ENCODE results near the gene ARID1B. TPM values are rescaled to one million over a fixed set of nuclear protein-coding genes. Genes with fewer than 3 reads are reported as not detected.

The ARID1B gene
- total RNA-seq, 1 experiment from 2014 or later = 35.6 TPM

DNA sequence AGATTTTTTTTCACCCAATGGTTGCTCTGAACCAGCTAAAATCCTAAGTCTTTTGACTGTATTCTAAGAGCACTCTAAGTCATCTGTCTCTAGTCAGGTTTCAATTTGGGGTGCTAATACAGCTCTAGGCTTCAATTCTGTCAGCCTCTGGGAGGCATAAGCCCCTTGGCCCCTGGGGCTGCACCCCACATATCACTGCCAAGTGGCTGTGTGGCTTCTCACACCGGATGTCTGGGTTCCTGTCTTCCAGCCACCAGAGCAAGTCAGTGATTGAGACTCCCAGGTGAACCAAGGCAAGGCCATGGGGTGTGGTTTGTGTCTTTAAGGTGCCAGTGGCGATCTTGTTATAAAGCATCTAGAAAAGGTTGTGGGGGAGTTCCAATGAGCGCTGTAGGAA, 409.6 kb downstream of the ARID1B start:
- Histone ChIP-seq H3K4me3 (replicated peaks in 1 of 2; ENCODE audit: low read depth in 1 of 2, low read length in 2 of 2) (no peak overlapping the region), H3K79me2 (ENCODE audit: insufficient read depth, low read length) (no peaks in the 10 kb centered on the region), H3K27ac (ENCODE audit: low read depth, low read length) (no peak overlapping the region), H3K4me2 (ENCODE audit: low read length) (no peak overlapping the region), H2AFZ (ENCODE audit: low read depth, low read length, poor library complexity, severe bottlenecking) (no peak overlapping the region), H3K9me3 (ENCODE audit: control insufficient read depth in 1 of 2, insufficient read depth in 1 of 2, low read depth in 1 of 2, low read length in 2 of 2) (no peaks in the 10 kb centered on the region), H3K4me1 (ENCODE audit: control insufficient read depth in 1 of 2, insufficient read depth in 2 of 2, low read length in 2 of 2) (peaks cover 5 to 12% of the 10 kb centered on the region in 2 experiments; a peak in 3 of 4 replicates), H3K9me2 (ENCODE audit: insufficient read depth) (no peaks in the 10 kb centered on the region), H3K27me3 (ENCODE audit: insufficient read depth, low read length) (no peaks in the 10 kb centered on the region), H4K20me1 (ENCODE audit: insufficient read depth) (no peaks in the 10 kb centered on the region), H3K9ac (ENCODE audit: low read length) (no peak overlapping the region), H3K36me3 (ENCODE audit: control insufficient read depth in 1 of 2, insufficient read depth in 2 of 2, low read length in 2 of 2) (no peaks in the 10 kb centered on the region)
- TF ChIP-seq SP1 (IDR thresholded peaks at IDR 0.05; ENCODE audit: low read depth) (no peak), REST (IDR thresholded peaks at IDR 0.05; ENCODE audit: low read depth) (no peak), RAD21 (IDR thresholded peaks at IDR 0.05; ENCODE audit: low read depth) (no peak), POLR2AphosphoS5 (IDR thresholded peaks at IDR 0.05; ENCODE audit: low read depth, low read length) (no peak), YY1 (IDR thresholded peaks at IDR 0.05; ENCODE audit: extremely low read depth, insufficient replicate concordance, low read depth, low read length) (no peak), SRF (IDR thresholded peaks at IDR 0.05; ENCODE audit: low read depth) (no peak), CEBPB (IDR thresholded peaks at IDR 0.05; ENCODE audit: low read depth) (no peak), JUND (IDR thresholded peaks at IDR 0.05) (no peak), SIN3A (IDR thresholded peaks at IDR 0.05; ENCODE audit: low read depth) (no peak)
- TF ChIP-seq, protein P1, sequence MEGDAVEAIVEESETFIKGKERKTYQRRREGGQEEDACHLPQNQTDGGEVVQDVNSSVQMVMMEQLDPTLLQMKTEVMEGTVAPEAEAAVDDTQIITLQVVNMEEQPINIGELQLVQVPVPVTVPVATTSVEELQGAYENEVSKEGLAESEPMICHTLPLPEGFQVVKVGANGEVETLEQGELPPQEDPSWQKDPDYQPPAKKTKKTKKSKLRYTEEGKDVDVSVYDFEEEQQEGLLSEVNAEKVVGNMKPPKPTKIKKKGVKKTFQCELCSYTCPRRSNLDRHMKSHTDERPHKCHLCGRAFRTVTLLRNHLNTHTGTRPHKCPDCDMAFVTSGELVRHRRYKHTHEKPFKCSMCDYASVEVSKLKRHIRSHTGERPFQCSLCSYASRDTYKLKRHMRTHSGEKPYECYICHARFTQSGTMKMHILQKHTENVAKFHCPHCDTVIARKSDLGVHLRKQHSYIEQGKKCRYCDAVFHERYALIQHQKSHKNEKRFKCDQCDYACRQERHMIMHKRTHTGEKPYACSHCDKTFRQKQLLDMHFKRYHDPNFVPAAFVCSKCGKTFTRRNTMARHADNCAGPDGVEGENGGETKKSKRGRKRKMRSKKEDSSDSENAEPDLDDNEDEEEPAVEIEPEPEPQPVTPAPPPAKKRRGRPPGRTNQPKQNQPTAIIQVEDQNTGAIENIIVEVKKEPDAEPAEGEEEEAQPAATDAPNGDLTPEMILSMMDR (IDR thresholded peaks at IDR 0.05 in 2 of 3, conservative IDR thresholded peaks at IDR 0.05 in 1 of 3; ENCODE audit: borderline replicate concordance in 1 of 3, insufficient read depth in 1 of 3, low read depth in 2 of 3, low read length in 2 of 3) = no peak
- intact Hi-C loops (cut with micrococcal nuclease) = loop anchor here (10.0 kb wide), 1 partner anchor 1012 kb away; no protein-coding TSS in a partner anchor
- ChIA-PET POLR2A (no interaction called here), CTCF (no interaction called here), RAD21 (ENCODE audit: low non-redundant PET in 1 of 2, low total read pairs in 2 of 2, uncharacterized antibody in 2 of 2, unreplicated experiment in 2 of 2) (no interaction called here)
- no peak for ATAC-seq
- no TSS peak for BruUV-seq (replicated peaks)
- no peak for DNase-seq (ENCODE audit: low read depth, low spot score)
